UCSD-AML1 (cell line): ENCODE measurements around the gene CA5A.
"Not testable (repeated sequence)": the region's sequence is repeated elsewhere in the genome, so short reads cannot be mapped to it uniquely, and the experiment has no call there.

Source experiments
- DNase-seq: peaks from one replicate; lab custom pipeline; 2025; ENCODE audit not compliant: unreplicated experiment; lab: John Stamatoyannopoulos, UW

CA5A gene

GRCh38 chr16:87936375-87937230, at the start of gene CA5A:
CA5A (minus strand) TSS chr16:87936529; CDS start chr16:87936450, 79 bp downstream.
- no peak for DNase-seq

DNA sequence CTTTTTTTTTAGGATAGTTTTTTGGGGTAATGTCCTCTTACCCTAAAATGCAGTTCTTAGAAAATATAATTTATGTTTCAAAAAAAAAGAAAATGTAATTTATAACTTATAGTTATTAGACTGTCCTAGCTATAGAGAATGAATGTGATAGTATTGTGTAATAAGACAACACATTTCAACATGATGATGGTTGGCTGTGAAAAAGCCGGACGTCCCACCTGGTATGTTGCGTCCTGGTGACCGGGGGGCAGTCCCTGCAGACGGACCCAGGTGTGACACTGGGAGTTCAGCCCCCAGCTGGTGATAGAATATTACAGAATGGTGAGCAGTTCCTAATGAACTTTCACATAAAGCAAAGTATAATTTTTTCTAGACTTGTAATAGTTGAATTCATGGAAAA, 49.2 kb upstream of the CA5A start:
- not testable (repeated sequence) for DNase-seq

- no peak for DNase-seq
Measured at GRCh38 chr16:87984632-87985267, 48.4 kb upstream of the CA5A start.

GRCh38 chr16:87984180-87984579, 47.9 kb upstream of the CA5A start:
- DNase-seq, result not testable (repeated sequence)

GRCh38 chr16:87983737-87984097, 47.4 kb upstream of the CA5A start:
- DNase-seq, result not testable (repeated sequence)

DNA sequence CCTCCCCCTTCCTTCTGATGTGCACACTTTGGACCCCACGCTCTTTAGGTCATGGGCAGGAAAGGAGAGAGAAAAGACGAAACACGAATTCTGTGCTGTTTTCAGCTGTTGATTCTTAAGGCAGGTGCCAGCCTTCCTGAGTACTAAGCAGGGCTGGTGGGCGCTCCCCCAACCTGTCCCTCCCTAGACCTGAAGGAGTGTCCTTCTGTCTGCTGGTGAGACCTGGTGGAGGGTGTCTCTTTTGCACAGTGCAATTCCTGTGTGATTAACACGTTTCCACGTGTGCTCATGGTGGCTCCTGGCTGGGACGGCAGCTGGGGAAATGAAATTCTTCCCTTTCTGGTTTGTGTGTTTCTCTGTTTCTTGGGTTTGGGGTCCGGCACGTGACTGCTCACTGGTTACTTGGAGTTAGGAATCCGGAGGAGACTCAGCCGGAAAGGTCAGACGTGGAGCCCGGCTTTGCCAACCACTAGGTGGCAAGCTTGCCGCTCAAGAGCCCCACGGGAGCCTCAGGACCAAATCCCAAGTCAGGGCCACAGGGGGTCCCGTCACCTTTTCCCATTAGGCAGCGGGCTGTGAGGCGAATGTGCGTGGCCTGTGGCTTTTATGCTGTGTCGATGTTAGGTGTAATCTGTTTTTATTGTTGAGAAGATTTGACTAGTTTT, 46.9 kb upstream of the CA5A start:
- not testable (repeated sequence) for DNase-seq

DNA sequence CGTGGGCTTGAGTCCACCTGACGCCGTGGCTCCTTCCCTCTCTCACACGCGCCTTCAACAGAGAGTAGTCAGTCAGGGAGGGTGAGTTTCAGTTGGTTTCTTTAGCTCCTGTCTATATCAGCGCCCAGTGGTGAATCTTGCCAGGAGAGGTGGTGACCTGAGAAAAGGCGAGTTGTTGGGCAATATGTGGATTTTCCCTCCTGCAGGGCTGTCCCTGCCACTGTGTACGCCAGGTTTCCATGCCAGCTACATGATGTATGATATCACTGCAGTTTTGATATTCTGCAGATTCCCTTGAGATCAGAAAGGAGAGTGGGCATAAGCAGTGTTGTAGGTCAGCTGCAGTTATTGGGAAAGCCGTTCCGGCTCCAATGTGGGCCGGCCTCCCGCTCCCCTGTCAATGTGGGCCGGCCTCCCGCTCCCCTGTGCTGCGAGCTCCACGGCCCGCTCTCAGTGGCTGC, 46.3 kb upstream of the CA5A start:
- DNase-seq, result no peak

DNA sequence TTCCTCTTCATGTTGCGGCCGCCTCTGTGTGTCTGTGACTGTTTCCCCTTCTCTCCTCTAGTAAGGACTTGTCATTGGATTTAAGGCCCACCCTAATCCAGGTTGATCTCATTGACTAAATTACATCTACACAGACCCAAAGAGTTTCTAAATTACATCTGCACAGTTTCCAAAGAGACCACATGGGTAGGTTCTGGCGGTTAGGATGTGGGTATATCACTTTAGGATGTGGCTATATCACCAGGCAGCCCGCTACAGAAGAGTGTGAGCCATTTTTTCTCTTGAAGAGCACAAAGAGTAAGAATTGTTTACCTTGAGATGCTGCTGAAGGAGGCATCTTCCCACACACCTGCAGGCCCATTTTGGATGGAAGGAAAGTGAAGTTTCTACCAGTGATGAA, 45.0 kb upstream of the CA5A start:
- DNase-seq, result not testable (repeated sequence)

DNA sequence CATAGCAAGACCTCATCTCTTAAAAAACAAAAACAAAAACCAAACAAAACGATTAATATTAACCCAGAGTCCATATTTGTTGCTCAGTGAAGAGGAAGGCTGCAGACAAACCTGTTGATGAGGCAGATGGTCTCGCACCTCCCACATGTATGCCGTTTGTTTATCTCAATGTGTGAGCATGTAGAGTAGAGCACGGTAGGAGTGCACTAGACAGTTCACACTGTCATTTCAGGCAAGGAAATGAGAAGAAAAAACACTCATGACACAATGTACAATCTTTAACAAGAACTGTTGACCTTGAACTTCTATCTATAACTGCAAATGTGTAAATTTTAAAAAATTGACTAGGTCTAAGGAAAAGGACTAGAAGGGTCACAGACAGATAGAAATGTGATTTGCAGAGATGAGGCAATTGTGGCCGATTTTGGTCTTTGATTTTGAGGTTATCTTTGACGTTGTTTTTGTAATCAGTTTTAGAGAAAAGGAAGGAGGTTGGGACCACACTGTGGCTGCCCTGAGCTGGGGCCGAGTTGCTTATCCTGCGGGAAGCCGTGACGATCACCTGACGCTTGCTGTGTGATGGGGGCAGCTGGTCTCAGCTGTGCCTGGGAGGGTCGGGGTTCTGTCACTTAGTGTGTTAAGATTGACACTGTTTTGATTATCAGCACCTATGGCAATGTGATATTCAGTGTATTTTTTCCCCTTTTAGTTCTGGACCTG, 43.7 kb upstream of the CA5A start:
- DNase-seq, result not testable (repeated sequence)

- DNase-seq, result no peak
Measured at GRCh38 chr16:87979352-87979751, 43.0 kb upstream of the CA5A start.

DNA sequence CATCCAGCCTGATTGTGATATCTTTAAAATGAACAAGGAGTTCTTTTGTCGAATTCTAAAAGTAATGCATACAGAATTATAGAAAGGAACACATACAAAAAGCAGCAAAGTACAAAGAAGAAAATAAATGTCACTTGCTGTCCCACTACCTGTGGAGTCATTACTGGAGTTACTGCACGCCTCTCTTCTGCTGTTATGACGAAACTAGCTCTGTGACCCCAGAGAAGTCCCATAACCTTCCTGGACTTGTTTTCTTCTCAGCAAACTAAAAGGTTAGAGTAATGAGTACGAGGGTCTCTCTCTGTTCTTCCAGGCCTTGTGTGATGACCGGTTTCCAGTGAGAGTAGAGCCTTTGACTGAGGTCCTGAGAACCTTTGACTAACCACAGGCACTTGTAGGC, 41.8 kb upstream of the CA5A start:
- no peak for DNase-seq

- DNase-seq, result no peak
Measured at GRCh38 chr16:87976665-87977064, 40.3 kb upstream of the CA5A start.

- DNase-seq, result no peak
Measured at GRCh38 chr16:87974178-87974577, 37.8 kb upstream of the CA5A start.

GRCh38 chr16:87973717-87974116, 37.4 kb upstream of the CA5A start:
- DNase-seq, result no peak

- DNase-seq, result no peak
Measured at GRCh38 chr16:87971933-87972332, 35.6 kb upstream of the CA5A start.

DNA sequence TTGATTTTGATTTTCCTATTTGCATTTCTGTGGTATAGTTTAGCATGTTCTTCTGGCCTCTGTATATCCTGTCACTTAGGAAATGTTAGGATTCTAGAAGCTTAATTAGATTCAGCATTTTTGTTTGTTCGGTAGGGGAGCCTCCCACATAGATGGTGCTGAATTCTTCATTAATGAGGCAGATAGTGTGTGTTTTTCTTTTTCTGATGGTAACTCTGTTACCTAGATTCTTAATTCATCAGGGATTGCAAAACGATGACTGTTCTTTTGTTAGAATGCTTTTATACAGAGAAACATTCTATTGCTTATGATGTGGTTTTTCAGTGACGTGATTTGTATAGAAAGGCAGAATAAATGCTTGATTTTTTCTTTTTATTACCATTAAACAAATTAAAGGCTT, 33.9 kb upstream of the CA5A start:
- no peak for DNase-seq

- DNase-seq, result no peak
Measured at GRCh38 chr16:87968541-87968940, 32.2 kb upstream of the CA5A start.

DNA sequence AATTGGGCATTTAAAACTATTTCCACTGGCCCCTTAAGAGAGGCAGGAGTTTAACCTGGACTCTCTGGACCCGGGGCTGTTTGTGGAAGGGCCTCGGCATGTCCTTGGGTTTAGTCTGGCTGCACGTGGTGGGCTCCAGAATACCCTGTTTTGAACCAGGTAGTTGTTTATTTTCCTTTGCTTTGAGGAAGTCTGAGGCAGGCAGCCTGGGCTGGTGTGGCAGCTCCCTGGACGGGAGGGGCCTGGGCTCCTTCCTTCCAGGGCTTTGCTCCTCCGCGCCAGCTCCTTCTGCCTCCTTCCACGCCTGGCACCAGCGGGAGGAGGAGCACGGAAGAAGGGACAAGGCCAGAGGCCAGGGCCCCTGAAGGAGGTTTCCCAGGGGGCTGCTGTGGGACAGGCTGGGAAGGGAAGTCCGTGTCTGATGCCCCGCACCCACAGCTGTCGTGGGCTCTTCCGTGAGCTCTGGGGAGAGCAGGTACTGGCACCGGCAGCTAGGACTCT, 30.4 kb upstream of the CA5A start:
- DNase-seq, result peak; percentile 66

GRCh38 chr16:87966064-87966645, 29.8 kb upstream of the CA5A start:
- no peak for DNase-seq

GRCh38 chr16:87965417-87965816, 29.1 kb upstream of the CA5A start:
- no peak for DNase-seq
